Right lobe of liver (tissue), 4 donors: ENCODE data around the gene HDDC2.

ENCODE experiments used
- POLR2A ChIP-seq: fragments of 450-650 bp; IDR thresholded peaks from one replicate; pipeline ENCODE4 v1.6.1; 2017; ENCODE audit warnings: antibody characterized with exemption, mild to moderate bottlenecking
- TF ChIP-seq, protein P1 (sequence below), 4 donors: fragments of 200-600 bp in 3 of 4; fragments of 450-650 bp in 1 of 4; IDR thresholded peaks; one replicate each; pipeline versions ENCODE4 v1.5.1 to v1.8.0; 2016 to 2022; ENCODE audit warnings: antibody characterized with exemption in 4 of 4, mild to moderate bottlenecking in 2 of 4
- donor health status: DM: no; HTN: no; CAD: no.
- donor health status: DM: no; HTN: no; CAD: no.
- donor health status: DM: no; HTN: yes; CAD: no.

- TF ChIP-seq, protein P1, sequence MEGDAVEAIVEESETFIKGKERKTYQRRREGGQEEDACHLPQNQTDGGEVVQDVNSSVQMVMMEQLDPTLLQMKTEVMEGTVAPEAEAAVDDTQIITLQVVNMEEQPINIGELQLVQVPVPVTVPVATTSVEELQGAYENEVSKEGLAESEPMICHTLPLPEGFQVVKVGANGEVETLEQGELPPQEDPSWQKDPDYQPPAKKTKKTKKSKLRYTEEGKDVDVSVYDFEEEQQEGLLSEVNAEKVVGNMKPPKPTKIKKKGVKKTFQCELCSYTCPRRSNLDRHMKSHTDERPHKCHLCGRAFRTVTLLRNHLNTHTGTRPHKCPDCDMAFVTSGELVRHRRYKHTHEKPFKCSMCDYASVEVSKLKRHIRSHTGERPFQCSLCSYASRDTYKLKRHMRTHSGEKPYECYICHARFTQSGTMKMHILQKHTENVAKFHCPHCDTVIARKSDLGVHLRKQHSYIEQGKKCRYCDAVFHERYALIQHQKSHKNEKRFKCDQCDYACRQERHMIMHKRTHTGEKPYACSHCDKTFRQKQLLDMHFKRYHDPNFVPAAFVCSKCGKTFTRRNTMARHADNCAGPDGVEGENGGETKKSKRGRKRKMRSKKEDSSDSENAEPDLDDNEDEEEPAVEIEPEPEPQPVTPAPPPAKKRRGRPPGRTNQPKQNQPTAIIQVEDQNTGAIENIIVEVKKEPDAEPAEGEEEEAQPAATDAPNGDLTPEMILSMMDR (IDR thresholded peaks at IDR 0.05), result no peak
- TF ChIP-seq POLR2A, result no peak
Measured at GRCh38 chr6:125325586-125325985, 23.8 kb upstream of the HDDC2 start.
